Hematopoietic multipotent progenitor cell treated with erythropoietin and hydrocortisone succinate and interleukin-3 and kit ligand, for 8 days (in vitro differentiated cells): ENCODE data around the gene OPCML.

Source experiments
- DNase-seq: peaks from one replicate; pipeline ENCODE4 v3.0.0-alpha.2; 2015

OPCML gene

GRCh38 chr11:132367293-132367692 lies 1165.0 kb downstream of the OPCML start:
- DNase-seq = no peak

- no peak for DNase-seq
These were observed 1166.7 kb downstream of the OPCML start for GRCh38 chr11:132365650-132366049.
